ENCODE results near the gene SEMA4G. TPM values are rescaled to one million over a fixed set of nuclear protein-coding genes. Genes with fewer than 3 reads are reported as not detected.

SEMA4G gene, protein sequence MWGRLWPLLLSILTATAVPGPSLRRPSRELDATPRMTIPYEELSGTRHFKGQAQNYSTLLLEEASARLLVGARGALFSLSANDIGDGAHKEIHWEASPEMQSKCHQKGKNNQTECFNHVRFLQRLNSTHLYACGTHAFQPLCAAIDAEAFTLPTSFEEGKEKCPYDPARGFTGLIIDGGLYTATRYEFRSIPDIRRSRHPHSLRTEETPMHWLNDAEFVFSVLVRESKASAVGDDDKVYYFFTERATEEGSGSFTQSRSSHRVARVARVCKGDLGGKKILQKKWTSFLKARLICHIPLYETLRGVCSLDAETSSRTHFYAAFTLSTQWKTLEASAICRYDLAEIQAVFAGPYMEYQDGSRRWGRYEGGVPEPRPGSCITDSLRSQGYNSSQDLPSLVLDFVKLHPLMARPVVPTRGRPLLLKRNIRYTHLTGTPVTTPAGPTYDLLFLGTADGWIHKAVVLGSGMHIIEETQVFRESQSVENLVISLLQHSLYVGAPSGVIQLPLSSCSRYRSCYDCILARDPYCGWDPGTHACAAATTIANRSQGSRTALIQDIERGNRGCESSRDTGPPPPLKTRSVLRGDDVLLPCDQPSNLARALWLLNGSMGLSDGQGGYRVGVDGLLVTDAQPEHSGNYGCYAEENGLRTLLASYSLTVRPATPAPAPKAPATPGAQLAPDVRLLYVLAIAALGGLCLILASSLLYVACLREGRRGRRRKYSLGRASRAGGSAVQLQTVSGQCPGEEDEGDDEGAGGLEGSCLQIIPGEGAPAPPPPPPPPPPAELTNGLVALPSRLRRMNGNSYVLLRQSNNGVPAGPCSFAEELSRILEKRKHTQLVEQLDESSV
- under 1 TPM; 0.70 to 0.71 TPM for total RNA-seq

DNA sequence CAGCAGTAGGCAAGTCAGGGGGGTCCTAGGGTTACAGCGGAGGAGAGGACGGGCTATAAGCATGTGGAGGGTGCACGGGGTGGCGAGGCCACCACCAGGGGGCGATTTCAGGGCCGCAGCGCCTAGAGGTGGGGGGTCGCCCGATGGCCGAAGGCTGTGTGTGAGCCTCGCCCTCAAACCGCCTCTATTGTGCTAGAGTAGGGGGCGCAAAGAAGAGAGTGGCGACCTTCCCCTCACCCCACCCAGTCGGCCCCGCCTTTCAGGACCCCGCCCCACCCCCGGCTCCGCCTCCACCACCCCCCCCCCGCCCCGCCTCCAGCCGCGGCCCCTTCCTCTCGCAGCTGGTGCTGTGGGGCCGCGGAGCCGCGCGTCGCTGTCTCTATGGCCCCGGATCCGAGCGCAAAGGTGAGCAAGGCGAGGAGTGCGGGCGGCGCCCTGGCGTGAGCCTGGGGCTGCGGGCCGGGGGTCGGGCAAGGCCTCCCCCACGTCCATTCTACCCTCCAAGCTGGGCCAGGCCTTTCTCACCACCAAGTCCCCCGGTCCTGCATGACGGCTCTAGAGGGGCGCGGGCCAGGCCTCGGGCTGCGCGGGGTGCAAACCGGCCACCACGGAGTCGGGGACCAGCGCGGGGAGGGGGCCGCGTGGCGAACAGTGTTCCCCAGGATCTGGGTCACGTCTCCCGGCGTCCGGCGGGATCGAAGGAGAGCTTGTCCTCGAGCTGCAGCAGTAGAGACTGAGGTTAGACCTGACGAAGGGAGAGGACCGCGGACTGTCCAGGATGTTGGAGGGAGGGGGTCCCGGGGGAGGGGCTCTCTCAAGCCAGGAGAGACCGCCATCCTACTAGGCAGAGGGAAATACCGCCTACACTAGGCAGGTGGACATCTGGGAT, at the start of gene SEMA4G:
Gene SEMA4G (plus strand): TSS at position 318 of the 889 bp plus-strand sequence. CDS start 3,409 bp downstream, outside the sequence.
- CTCF ChIA-PET, result interaction anchor here (1.4 kb wide), 1 partner anchor 47 kb away, joined by 7 read pairs; no protein-coding TSS in a partner anchor
- POLR2A ChIA-PET, result interaction anchor here (0.8 kb wide), 1 partner anchor 30 kb away, joined by 3 read pairs; the partner anchor contains the start of gene LZTS2

DNA sequence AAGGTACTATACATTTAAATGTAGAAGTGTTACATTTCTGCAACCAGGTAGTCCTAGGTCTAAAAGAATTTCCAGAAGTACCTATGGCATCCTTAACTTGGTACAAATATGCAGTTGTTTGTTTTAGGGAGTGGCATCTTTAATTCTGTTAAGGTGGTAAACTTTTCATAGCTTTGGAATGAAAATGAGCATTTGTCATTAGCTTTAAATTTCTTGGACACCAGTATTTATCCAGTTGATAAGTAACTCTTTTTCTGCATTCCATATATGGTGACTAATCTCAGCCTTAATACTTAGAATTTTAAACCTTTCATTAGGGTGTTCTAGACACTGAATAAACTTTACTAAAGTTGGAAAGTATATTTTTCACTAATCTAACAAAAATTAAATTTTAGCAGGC, 45.7 kb upstream of the SEMA4G start:
- POLR2A ChIA-PET, result interaction anchor here (0.7 kb wide), 1 partner anchor 9 kb away, joined by 8 read pairs; no protein-coding TSS in a partner anchor
- CTCF ChIA-PET, result interaction anchor here (0.7 to 0.8 kb wide), 2 partner anchors 63 to 388 kb away, joined by 3 read pairs; no protein-coding TSS in a partner anchor

DNA sequence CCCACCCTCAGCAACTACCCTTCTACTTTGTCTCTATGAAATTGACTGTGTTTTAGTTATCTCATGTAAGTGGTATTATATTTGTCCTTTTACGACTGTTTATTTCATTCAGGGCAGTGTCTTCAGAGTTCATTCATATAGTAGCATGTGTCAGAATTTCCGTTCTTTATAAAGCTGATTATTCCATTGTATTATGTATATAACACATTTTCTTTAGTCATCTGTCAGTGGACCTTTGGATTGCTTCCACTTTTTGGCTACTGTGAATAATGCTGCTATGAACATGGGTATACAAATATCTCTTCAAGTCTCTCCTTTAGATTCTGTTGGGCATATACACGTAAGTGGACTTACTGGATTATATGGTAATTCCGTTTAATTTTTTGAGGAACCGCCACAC, 42.0 kb upstream of the SEMA4G start:
- CTCF ChIA-PET, result interaction anchor here (1.0 kb wide), 1 partner anchor 41 kb away, joined by 5 read pairs; no protein-coding TSS in a partner anchor

DNA sequence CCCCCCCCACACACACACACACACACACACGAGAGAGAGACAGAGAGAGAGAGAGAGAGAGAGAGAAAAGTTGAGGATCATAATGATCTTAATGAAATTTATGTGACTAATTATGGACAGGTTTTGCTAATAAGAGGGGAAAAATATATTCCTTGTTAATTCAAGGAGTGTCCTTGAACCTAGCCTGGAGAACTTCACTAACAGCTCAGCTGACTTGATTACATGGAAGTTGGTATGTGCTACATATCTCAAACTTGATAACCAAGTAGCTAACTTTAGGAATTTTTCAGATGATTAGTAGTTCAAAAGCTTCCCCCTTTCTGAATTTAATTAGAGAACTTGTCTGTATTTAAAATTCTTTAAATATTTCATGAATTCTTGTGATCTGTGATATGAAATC, 41.3 kb upstream of the SEMA4G start:
- ChIA-PET CTCF (interaction anchor here (0.6 kb wide), 1 partner anchor 9 kb away, joined by 3 read pairs; no protein-coding TSS in a partner anchor), POLR2A (no interaction called here)

More for the DNA sequence above, 42.0 kb upstream of the SEMA4G start:
- POLR2A ChIA-PET, result no interaction called here

DNA sequence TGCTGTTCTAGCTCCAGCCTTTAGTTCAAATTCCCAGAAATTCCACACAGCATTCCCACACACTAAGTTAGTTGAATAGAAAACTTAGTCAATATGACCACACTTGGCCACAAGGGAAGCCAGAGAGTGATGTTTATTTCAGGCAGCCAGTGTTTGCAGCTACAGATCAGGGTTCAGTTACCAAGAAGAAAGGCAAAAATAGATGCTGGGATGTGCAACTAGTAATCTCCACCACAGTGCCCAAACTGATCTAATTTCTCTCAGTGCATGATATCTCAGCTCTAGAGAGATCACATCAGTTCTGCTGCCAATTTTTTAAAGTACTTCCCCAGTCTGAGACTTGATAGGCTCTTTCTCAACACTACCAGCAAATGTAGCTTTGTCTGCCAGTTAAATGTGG, 38.9 kb upstream of the SEMA4G start:
- CTCF ChIA-PET, result no interaction called here
- POLR2A ChIA-PET, result no interaction called here

DNA sequence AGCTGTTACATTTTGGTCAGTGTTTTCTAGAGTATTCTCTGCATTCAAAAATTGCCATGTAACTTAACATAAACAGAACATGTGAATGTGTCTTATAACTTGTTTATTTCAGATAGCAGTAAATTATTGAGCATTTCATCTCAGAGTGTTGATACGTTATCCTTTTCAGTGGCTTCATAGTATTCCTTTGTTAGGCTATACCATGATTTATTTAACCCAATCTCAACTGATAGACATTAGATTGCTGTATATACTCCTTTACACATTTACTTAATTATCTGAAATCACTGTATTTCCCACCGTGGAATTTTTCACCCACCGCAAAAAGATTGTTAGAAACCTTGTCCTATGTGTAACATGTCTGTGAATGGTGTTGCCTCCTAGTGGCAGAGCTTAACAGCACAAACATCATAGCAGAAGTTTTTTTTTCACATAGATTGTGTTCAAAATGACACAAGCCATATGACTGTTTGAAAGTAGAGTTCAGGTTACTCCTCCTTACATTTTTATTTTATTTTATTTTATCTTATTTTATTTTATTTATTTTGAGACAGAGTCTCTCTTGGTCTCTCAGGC, 35.1 kb upstream of the SEMA4G start:
- ChIA-PET CTCF (interaction anchor here (1.3 to 1.4 kb wide), 2 partner anchors 17 to 21 kb away, joined by 3 to 4 read pairs; no protein-coding TSS in a partner anchor), POLR2A (no interaction called here)

DNA sequence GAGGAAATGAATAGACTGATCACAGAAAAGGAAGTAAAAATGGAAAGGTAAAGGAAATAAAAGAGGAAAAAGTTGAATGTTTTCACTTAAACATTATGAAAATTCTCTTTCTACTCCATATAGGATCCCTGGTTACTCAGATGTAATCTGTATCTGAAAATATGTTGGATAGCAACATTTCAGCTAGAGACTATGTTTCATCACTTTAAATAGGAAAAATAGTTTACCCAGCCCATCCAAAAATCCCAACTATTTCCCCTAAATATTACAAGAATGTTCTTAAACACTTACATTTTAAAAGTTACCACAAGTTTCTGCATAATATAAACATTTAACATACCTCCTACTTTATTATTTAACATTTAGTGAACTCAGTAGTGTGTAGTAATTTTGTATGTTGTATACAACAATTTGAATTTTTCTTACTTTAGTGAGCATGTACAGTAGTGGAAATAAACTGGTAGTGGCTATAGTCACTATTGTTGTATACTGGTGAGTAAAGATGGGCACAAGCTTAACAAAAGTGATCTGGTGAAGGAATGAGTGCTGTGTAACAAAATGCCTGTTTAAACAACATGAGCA, 29.4 kb upstream of the SEMA4G start:
- ChIA-PET POLR2A (no interaction called here), CTCF (no interaction called here)

DNA sequence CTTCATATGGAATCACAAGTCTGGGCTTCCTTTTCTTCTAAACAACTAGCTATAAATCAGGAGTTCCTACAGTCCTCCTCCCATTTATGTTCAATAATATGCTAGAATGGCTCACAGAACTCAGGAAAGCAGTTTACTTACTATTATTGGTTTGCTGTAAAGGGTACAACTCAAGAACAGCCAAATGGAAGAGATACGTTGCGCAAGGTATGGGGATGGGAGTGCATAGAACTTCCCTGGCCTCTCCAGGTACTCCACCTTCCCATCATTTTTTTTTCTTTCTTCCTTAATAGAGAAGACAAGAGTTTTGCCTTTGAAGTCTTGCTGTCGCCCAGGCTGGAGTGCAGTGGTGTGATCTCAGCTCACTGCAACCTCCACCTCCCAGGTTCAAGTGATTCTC, 27.1 kb upstream of the SEMA4G start:
- CTCF ChIA-PET, result no interaction called here
- POLR2A ChIA-PET, result interaction anchor here (0.6 kb wide), 1 partner anchor 13 kb away, joined by 3 read pairs; no protein-coding TSS in a partner anchor

DNA sequence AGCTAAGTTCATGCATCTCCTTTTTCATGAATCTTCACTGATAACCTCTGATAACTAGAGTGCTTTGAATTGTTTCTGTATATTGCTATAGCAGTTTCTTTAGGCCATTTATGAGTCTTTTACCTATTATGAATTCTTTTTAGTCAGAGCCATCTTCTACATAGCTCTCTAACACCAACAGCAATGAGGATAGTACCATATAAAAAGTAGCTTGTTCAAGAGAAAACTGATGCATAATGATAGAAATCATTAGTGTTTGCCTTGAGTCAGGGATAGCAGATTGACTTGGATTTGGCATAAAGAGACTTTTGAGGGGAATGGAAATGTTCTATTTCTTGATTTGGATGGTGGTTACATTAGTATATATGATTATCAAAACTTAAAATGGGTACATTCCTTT, 25.8 kb upstream of the SEMA4G start:
- POLR2A ChIA-PET, result no interaction called here

DNA sequence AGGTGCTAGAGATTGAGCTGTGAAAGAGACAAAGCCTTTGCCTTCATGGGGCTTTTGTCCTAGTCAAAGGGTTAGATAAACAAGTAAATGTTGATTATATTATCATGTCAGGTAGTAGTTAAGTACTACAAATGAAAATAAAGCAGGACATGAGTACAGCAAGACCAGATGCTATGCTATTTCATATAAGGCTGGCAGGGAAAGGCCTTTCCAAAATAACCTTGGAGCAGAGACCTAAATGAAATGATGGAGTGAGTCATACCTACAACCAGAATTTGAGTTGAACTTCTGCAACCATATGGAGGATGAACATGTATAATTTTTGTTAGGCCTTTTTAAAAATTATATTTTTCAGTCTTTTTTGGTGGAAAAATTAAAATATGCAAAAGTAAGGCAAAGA, 23.6 kb upstream of the SEMA4G start:
- CTCF ChIA-PET, result no interaction called here
- POLR2A ChIA-PET, result no interaction called here

More for the DNA sequence above, 25.8 kb upstream of the SEMA4G start:
- CTCF ChIA-PET, result interaction anchor here (0.7 kb wide), 1 partner anchor 12 kb away, joined by 3 read pairs; no protein-coding TSS in a partner anchor

DNA sequence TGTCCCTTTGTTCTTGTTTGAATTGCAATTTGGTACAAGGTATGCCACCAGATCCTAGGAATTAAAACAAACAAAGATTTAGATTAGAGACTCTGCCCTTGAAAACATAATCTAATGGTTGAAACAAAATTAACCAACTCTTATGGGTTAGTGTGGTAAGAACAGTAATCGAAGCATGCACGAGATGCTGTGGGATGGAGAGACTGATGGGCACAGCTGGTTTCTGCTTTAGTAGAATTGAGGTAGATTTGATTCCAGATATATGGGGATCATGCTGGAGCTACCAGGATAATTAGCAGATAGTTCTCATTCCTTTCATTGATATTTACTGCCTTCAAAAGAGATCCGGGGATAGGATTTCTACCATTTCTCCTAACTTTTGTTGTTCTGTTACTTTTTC, 20.4 kb upstream of the SEMA4G start:
- ChIA-PET CTCF (no interaction called here), POLR2A (no interaction called here)

DNA sequence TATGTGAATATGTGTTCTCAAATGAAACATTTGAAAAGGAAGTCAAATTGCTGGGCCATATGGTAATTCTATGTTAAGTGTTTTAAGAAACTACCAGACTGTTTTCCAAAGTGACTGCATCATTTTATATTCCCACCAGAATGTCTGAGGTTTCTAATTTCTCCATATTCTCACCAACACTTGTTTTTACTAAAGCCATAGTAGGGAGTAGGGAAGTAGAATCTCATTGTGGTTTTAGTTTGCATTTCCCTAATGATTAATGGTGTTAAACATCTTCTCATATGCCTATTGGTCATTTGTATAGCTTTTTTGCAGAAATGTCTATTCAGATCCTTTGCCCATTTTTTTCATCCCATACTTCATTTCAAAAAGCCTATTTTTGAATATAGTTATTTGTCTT, 9.1 kb upstream of the SEMA4G start:
- CTCF ChIA-PET, result no interaction called here
- POLR2A ChIA-PET, result no interaction called here

DNA sequence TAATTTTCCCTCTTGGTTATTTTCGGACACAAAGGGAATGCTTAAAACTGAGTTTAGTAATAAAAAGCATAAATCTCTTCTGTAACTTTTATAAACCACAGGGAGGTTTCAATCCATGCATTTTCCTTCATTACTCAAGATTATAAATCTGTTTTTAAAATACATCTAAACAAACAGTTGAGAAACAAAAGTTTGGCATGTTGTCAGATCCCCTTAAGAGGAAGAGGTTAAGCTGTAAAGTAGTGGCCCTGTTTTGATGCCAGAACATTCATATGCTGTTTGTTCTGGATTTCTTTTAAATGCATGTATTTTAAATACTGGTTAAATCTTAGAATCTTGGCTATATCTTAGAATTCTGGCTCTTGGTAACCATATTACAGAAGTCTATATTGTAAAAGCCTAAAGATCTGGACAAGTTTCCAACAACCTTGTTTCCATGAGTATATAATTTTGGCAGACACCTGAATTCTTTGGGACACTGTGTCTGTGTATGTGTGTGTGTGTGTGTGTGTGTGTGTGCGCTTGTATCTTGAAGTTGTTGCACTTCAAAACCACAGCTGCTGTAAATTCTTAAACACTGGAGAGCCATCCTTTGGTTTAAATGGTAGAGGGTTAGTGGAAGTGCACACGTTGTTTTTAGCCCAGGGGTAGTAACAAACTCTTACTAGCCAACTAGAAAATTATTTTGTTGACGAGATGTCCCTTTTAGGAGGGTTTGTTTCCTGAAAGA, 6.8 kb upstream of the SEMA4G start:
- CTCF ChIA-PET, result no interaction called here
- POLR2A ChIA-PET, result interaction anchor here (0.6 kb wide), 1 partner anchor 57 kb away, joined by 4 read pairs; no protein-coding TSS in a partner anchor

DNA sequence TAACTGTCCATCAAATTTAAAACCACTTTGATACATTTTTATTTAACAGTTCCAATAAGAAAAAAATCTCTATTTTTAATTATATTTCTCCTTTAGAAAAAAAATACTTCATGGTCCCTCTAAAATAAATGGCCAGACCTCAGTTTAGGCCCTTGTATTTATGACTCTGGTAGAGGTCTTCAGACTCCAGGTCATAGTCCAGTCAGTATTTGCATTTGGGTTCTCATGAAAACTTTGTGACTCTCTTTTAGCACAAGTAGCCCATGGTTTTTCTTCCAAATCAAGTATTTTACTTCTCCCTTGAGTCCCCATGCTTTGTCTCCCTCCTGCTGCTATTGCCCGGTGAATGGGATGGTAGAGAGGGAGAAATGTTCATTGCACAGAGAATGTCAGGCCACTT, 5.5 kb upstream of the SEMA4G start:
- POLR2A ChIA-PET, result no interaction called here
- CTCF ChIA-PET, result no interaction called here

DNA sequence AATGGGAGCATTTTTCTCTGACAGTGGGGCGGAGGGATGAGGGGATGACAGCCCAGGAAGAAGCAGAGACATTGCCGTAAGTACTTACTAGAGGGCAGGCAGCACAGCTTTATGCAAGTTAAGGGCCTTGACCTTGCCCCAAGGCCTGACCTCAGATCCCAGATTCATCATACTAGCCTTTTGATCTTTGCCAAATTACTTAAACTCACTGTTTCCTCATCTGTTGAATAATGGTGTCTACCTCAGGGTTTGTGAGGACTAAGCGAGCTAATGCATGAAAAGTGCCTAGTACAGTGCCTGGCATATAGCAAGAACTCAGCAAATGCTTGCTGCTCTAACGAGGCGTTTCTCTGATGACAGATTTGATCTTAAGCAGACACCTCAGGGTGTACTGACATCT, 3.5 kb upstream of the SEMA4G start:
- POLR2A ChIA-PET, result interaction anchor here (0.6 kb wide), 1 partner anchor 1307 kb away, joined by 3 read pairs; no protein-coding TSS in a partner anchor
- CTCF ChIA-PET, result interaction anchor here (1.1 to 1.5 kb wide), 2 partner anchors 10 to 39 kb away, joined by 3 to 6 read pairs; no protein-coding TSS in a partner anchor

DNA sequence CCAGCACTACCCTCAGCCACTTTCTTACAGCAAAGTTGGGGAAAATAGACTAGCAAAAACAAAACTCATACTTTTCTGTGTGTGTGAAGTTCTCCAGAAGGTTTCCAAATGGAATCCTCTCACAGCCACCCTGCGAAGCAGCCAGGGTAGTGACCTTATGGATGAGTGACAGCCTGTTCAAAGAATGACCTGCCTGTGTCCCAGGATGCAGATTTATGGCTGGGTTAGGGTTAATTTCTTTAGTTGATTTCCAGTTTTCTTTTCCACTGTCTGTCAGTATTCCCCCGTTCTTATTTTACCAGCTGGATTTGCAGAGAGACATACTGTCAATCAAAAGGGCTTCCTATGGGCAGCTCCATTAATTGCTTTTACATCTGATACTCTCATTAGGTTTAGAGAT, 2.4 kb upstream of the SEMA4G start:
- ChIA-PET CTCF (interaction anchor here (1.0 to 1.5 kb wide), 3 partner anchors 9 to 38 kb away, joined by 3 to 6 read pairs (median 3); no protein-coding TSS in a partner anchor), POLR2A (no interaction called here)

DNA sequence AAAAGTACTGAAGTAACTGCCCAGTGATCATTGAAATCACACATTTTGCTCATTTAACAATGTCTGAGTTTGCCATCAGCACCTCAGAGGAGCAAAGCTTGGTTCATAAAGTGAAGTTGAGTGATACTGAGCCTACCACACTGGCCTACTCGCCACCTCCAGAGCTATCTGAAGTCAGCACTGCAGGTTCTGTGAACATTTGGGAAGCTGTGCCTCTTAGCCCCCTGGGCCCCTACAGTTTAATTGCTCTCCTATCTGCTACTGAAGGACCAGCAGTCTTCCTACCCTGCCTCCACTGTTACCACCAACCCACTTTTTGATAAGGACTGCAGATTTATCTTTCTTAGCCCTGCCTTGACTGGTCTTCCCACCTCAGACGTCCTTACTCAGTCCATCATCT, 2.0 kb upstream of the SEMA4G start:
- POLR2A ChIA-PET, result no interaction called here
- CTCF ChIA-PET, result interaction anchor here (1.0 kb wide), 1 partner anchor 9 kb away, joined by 3 read pairs; no protein-coding TSS in a partner anchor
